ENCODE measurements around the gene LRRC26. TPM values are rescaled to one million over a fixed set of nuclear protein-coding genes. Genes with fewer than 3 reads are reported as not detected.

Gene LRRC26
- total and polyA plus RNA-seq, 2 of the 13 experiments (the other 11 are each of a cell fraction or from before 2014, with no cell fraction given): not detected

DNA sequence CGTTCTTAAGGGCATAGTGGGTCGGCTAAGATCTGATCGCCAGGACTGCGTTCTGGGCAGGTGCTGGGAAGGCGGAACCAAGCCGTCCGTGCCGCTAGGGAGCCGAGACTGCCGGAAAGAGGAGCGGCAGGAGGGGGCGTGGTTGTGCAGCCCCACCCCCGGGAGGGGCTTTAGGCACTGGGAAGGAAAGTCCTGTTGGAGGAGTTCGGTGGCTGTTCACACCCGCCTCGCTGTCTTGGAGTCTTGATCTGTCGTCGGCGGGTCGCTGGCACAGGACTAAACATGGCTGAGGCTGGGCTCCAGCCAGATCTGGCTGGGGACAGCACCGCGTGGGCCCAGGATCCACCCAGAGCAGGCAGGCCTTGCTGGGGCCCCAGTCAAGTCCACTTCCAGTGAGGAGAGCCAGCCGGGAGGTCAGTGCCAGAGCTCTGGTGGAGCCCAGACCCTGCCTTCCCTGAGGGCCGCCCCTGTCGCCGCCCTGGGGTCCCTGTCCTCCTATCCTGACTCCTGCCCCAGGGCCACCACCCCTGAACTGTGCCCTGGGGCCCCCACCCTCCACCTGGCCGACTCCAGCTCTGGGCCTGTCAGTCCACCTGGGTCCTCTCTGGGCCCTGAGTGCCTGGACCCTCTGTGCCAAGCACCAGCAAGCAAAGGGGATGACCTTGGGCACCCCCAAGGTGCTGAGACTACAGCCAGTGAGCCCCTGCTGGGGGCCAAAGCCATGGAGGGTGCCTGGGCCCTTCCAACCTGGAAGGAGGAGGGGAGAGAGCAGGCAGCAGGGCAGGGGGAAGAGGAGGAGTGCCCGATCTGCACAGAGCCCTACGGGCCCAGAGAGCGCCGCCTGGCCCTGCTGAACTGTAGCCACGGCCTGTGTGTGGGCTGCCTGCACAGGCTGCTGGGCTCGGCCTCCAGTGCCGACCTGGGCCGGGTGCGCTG lies 47.7 kb upstream of the LRRC26 start (continued):
- TF ChIP-seq AKNA (CRISPR knock-in tag; IDR thresholded peaks at IDR 0.05; ENCODE audit: borderline replicate concordance): no peak
- no peak for TF ChIP-seq GTF2F1 (IDR thresholded peaks at IDR 0.05; ENCODE audit: low read length)
- no peak for TF ChIP-seq ZNF510 (CRISPR knock-in tag; IDR thresholded peaks at IDR 0.05; ENCODE audit: low read depth)
- peak; percentile 12; the same call in 1 of the 2 replicates for TF ChIP-seq HDAC1 (CRISPR knock-in tag; IDR thresholded peaks at IDR 0.05)
- no peak; the same call in 1 of the 2 replicates for TF ChIP-seq ZSCAN9 (CRISPR knock-in tag; IDR thresholded peaks at IDR 0.05; ENCODE audit: borderline replicate concordance)
- TF ChIP-seq KLF9 (CRISPR knock-in tag; IDR thresholded peaks at IDR 0.05; ENCODE audit: low read depth): 0 out of 2 replicates have a peak, but pooled peaks have one; percentile 88
- 0 out of 2 replicates have a peak, but pooled peaks have one; percentile 45 for TF ChIP-seq TBX2 (CRISPR knock-in tag; IDR thresholded peaks at IDR 0.05; ENCODE audit: borderline replicate concordance)
- TF ChIP-seq ZSCAN21 (CRISPR knock-in tag; IDR thresholded peaks at IDR 0.05; ENCODE audit: borderline replicate concordance): peak; percentile 51; the same call in 1 of the 2 replicates
- TF ChIP-seq CAMTA2 (CRISPR knock-in tag; IDR thresholded peaks at IDR 0.05; ENCODE audit: borderline replicate concordance): no peak
- TF ChIP-seq KDM5A (IDR thresholded peaks at IDR 0.05; ENCODE audit: borderline replicate concordance, low read length): peak; percentile 22; the same call in 1 of the 2 replicates
- TF ChIP-seq ZNF550 (CRISPR knock-in tag; IDR thresholded peaks at IDR 0.05; ENCODE audit: borderline replicate concordance): no peak
- TF ChIP-seq ZNF615 (CRISPR knock-in tag; IDR thresholded peaks at IDR 0.05; ENCODE audit: borderline replicate concordance): no peak
- no peak for TF ChIP-seq SIN3B (IDR thresholded peaks at IDR 0.05; ENCODE audit: low read length)
- TF ChIP-seq, protein P1, sequence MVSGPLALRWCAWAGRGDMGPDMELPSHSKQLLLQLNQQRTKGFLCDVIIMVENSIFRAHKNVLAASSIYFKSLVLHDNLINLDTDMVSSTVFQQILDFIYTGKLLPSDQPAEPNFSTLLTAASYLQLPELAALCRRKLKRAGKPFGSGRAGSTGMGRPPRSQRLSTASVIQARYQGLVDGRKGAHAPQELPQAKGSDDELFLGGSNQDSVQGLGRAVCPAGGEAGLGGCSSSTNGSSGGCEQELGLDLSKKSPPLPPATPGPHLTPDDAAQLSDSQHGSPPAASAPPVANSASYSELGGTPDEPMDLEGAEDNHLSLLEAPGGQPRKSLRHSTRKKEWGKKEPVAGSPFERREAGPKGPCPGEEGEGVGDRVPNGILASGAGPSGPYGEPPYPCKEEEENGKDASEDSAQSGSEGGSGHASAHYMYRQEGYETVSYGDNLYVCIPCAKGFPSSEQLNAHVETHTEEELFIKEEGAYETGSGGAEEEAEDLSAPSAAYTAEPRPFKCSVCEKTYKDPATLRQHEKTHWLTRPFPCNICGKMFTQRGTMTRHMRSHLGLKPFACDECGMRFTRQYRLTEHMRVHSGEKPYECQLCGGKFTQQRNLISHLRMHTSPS (CRISPR knock-in tag; IDR thresholded peaks at IDR 0.05; ENCODE audit: low read depth): peak; percentile 7
- no peak for TF ChIP-seq FOXK2 (IDR thresholded peaks at IDR 0.05)
- no peak for TF ChIP-seq CREB1 (IDR thresholded peaks at IDR 0.05)
- TF ChIP-seq CREB1 (CRISPR knock-in tag; IDR thresholded peaks at IDR 0.05): no peak
- TF ChIP-seq ZNF816 (CRISPR knock-in tag; IDR thresholded peaks at IDR 0.05; ENCODE audit: borderline replicate concordance): no peak
- peak; percentile 38; the same call in 1 of the 2 replicates for TF ChIP-seq ZFYVE20 (CRISPR knock-in tag; IDR thresholded peaks at IDR 0.05; ENCODE audit: borderline replicate concordance, low read depth)
- TF ChIP-seq NFE2L1 (CRISPR knock-in tag; IDR thresholded peaks at IDR 0.05; ENCODE audit: borderline replicate concordance): no peak
- TF ChIP-seq ZNF333 (CRISPR knock-in tag; IDR thresholded peaks at IDR 0.05; ENCODE audit: borderline replicate concordance): no peak
- TF ChIP-seq, protein P2, sequence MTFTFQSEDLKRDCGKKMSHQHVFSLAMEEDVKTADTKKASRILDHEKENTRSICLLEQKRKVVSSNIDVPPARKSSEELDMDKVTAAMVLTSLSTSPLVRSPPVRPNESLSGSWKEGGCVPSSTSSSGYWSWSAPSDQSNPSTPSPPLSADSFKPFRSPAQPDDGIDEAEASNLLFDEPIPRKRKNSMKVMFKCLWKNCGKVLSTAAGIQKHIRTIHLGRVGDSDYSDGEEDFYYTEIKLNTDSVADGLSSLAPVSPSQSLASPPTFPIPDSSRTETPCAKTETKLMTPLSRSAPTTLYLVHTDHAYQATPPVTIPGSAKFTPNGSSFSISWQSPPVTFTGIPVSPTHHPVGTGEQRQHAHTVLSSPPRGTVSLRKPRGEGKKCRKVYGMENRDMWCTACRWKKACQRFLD (CRISPR knock-in tag; IDR thresholded peaks at IDR 0.05; ENCODE audit: borderline replicate concordance): 0 out of 2 replicates have a peak, but pooled peaks have one; percentile 68

Measured in HepG2 (cell line).